Keratinocyte (primary cell): Measurements from ENCODE around the gene NUDC. TPM values are rescaled to one million over a fixed set of nuclear protein-coding genes. Genes with fewer than 3 reads are reported as not detected.

ENCODE experiments used
- DNase-seq: peaks from one replicate; pipeline ENCODE4 v3.0.0-alpha.2; 2011; ENCODE audit warnings: low read depth, missing footprints, low spot score
- FAIRE-seq: peaks from 2 replicates; lab custom pipeline; 2011; peaks lifted over from hg19 to GRCh38; lab: Jason Lieb, UNC
- H2AFZ ChIP-seq: 2 replicates; pipeline ENCODE4 v1.6.0; 2012; ENCODE audit warnings: low read length, control low read depth, inconsistent platforms; ENCODE audit not compliant: control insufficient read depth
- H3K27ac ChIP-seq: 2 replicates; pipeline ENCODE4 v1.5.1; 2011; ENCODE audit warnings: low read length; ENCODE audit not compliant: control insufficient read depth, insufficient read depth
- H3K27me3 ChIP-seq: 3 replicates; pipeline ENCODE4 v1.6.0; 2011; ENCODE audit warnings: low read length; ENCODE audit not compliant: control insufficient read depth, insufficient read depth; ENCODE audit errors: extremely low read depth
- H3K36me3 ChIP-seq, 2 experiments: 2 replicates in 1 of 2; 3 replicates in 1 of 2; pipeline ENCODE4 v1.5.1; 2011; ENCODE audit warnings: low read length in 2 of 2, mild to moderate bottlenecking in 1 of 2; ENCODE audit not compliant: control insufficient read depth in 2 of 2, insufficient read depth in 2 of 2; ENCODE audit errors: extremely low read depth in 1 of 2
- H3K4me1 ChIP-seq: 3 replicates; pipeline ENCODE4 v1.5.1; 2011; ENCODE audit warnings: low read length; ENCODE audit not compliant: control insufficient read depth, insufficient read depth; ENCODE audit errors: extremely low read depth
- H3K4me2 ChIP-seq: 3 replicates; pipeline ENCODE4 v1.6.0; 2011; ENCODE audit warnings: low read depth, low read length; ENCODE audit not compliant: control insufficient read depth, insufficient read depth; ENCODE audit errors: extremely low read depth
- H3K4me3 ChIP-seq, 3 experiments: fragments of 200-600 bp in 1 of 3; sonication (generic) in 1 of 3; 2 replicates in 2 of 3; 3 replicates in 1 of 3; pipeline ENCODE4 v1.5.1; 2011 to 2016; ENCODE audit warnings: low read length in 3 of 3, mild to moderate bottlenecking in 3 of 3, control low read depth in 2 of 3, inconsistent platforms in 1 of 3, low read depth in 1 of 3, mixed read lengths in 1 of 3, mixed run types in 1 of 3, moderate library complexity in 1 of 3; ENCODE audit not compliant: control insufficient read depth in 2 of 3, insufficient read depth in 2 of 3; ENCODE audit errors: extremely low read depth in 1 of 3
- H3K79me2 ChIP-seq: 2 replicates; pipeline ENCODE4 v1.6.0; 2012; ENCODE audit warnings: low read length; ENCODE audit not compliant: control insufficient read depth, insufficient read depth
- H3K9ac ChIP-seq: 3 replicates; pipeline ENCODE4 v1.6.0; 2011; ENCODE audit warnings: low read length; ENCODE audit not compliant: control insufficient read depth, insufficient read depth; ENCODE audit errors: extremely low read depth
- H3K9me1 ChIP-seq: 3 replicates; pipeline ENCODE4 v1.6.0; 2011; ENCODE audit warnings: low read length; ENCODE audit not compliant: control insufficient read depth, insufficient read depth; ENCODE audit errors: extremely low read depth
- H3K9me3 ChIP-seq: 2 replicates; pipeline ENCODE4 v1.5.1; 2012; ENCODE audit warnings: low read depth, low read length; ENCODE audit not compliant: control insufficient read depth
- H4K20me1 ChIP-seq: 3 replicates; pipeline ENCODE4 v1.6.0; 2011; ENCODE audit warnings: low read length; ENCODE audit not compliant: control insufficient read depth, insufficient read depth; ENCODE audit errors: extremely low read depth
- CTCF ChIP-seq, 3 experiments: IDR thresholded peaks in 1 of 3; conservative IDR thresholded peaks in 1 of 3; optimal IDR thresholded peaks in 1 of 3; 2 replicates in 2 of 3; 3 replicates in 1 of 3; pipeline versions ENCODE3 to v1.5.1; 2011; ENCODE audit warnings: low read length in 3 of 3, mild to moderate bottlenecking in 3 of 3, moderate library complexity in 2 of 3, control low read depth in 1 of 3, inconsistent platforms in 1 of 3; ENCODE audit not compliant: insufficient read depth in 2 of 3; ENCODE audit errors: extremely low read depth in 1 of 3
- EZH2 ChIP-seq: IDR thresholded peaks from one replicate; pipeline ENCODE4 v1.6.1; 2012; ENCODE audit warnings: inconsistent platforms, mild to moderate bottlenecking, low read length, moderate library complexity
- dilution Hi-C: fragments of 300-500 bp; cut with MboI; formaldehyde crosslinking; loops from one replicate; pipeline ENCODE4 v1.7.0; 2020; ENCODE audit warnings: low sequenced_read_pairs; ENCODE audit not compliant: extremely low pct_ligation_motif_present
- polyA plus RNA-seq, 5 experiments: library from polyadenylated mRNA; depleted of rRNA in 3 of 5; stranded (reverse) in 3 of 5; stranded (forward) in 1 of 5; unstranded in 1 of 5; fragments of >200 nt; gene quantifications; 1 replicate in 1 of 5; 2 replicates in 3 of 5; 3 replicates in 1 of 5; pipeline versions ENCODE4 v1.2.1 to v1.2.3, GENCODE V29; 2011 to 2012; ENCODE audit warnings: missing spikeins in 2 of 5, low read depth in 1 of 5, low replicate concordance in 1 of 5

Gene NUDC
- polyA plus RNA-seq, 1 donor (not counting 4 experiments of a cell fraction or from before 2014, with no cell fraction given), result 57.3 TPM

- Histone ChIP-seq H3K4me1 (peaks cover 15% of the 10 kb centered on the region), H3K4me3 (no peak overlapping the region), H3K27me3 (no peaks in the 10 kb centered on the region), H3K27ac (no peak overlapping the region), H2AFZ (no peak overlapping the region), H3K9me3 (no peaks in the 10 kb centered on the region), H3K36me3 (peaks cover 16 to 19% of the 10 kb centered on the region in 2 experiments), H3K4me2 (peak overlapping the region; percentile 79), H3K9me1 (no peaks in the 10 kb centered on the region), H4K20me1 (peaks cover 4% of the 10 kb centered on the region), H3K9ac (no peak overlapping the region), H3K79me2 (peaks cover 52% of the 10 kb centered on the region)
- FAIRE-seq (no peak), DNase-seq (no peak)
- TF ChIP-seq EZH2 (no peak), CTCF (optimal IDR thresholded peaks at IDR 0.05 in 1 of 3, IDR thresholded peaks at IDR 0.05 in 1 of 3, conservative IDR thresholded peaks at IDR 0.05 in 1 of 3; ENCODE audit: extremely low read depth in 1 of 3, insufficient read depth in 2 of 3, low read length in 3 of 3) (no peak)
- dilution Hi-C loops, result no loop called here
Observed at GRCh38 chr1:26923711-26924110, 2.2 kb downstream of the NUDC start.

GRCh38 chr1:26932531-26932930 is 11.0 kb downstream of the NUDC start:
- H3K36me3 ChIP-seq, result peaks cover 10 to 15% of the 10 kb centered on the region in 2 experiments
- dilution Hi-C loops, result no loop called here
- H3K27me3 ChIP-seq, result no peaks in the 10 kb centered on the region
- no peak for TF ChIP-seq EZH2
- no peak for TF ChIP-seq CTCF (optimal IDR thresholded peaks at IDR 0.05 in 1 of 3, IDR thresholded peaks at IDR 0.05 in 1 of 3, conservative IDR thresholded peaks at IDR 0.05 in 1 of 3; ENCODE audit: extremely low read depth in 1 of 3, insufficient read depth in 2 of 3, low read length in 3 of 3)
- DNase-seq (no peak), FAIRE-seq (no peak)
- no peak overlapping the region for H3K9ac ChIP-seq
- H3K4me2 ChIP-seq, result no peak overlapping the region
- H3K9me3 ChIP-seq, result no peaks in the 10 kb centered on the region
- H3K4me1 ChIP-seq, result no peaks in the 10 kb centered on the region
- no peaks in the 10 kb centered on the region for H3K9me1 ChIP-seq
- no peaks in the 10 kb centered on the region for H4K20me1 ChIP-seq
- no peak overlapping the region for H3K27ac ChIP-seq
- H2AFZ ChIP-seq, result no peak overlapping the region
- H3K4me3 ChIP-seq, result no peak overlapping the region
- peaks cover 42% of the 10 kb centered on the region for H3K79me2 ChIP-seq
